GM12864 (cell line): Measurements from ENCODE around the gene IGSF21.

ENCODE experiments used
- DNase-seq: peaks from one replicate; pipeline ENCODE4 v3.0.0-alpha.2; 2011; ENCODE audit warnings: low read depth
- H3K4me3 ChIP-seq: 2 replicates; pipeline ENCODE4 v1.5.1; 2011; ENCODE audit warnings: mild to moderate bottlenecking, low read depth, low read length, control low read depth
- CTCF ChIP-seq: IDR thresholded peaks from 2 replicates; pipeline ENCODE4 v1.5.1; 2011; ENCODE audit warnings: low read depth, mild to moderate bottlenecking, moderate library complexity, low read length, control low read depth, inconsistent platforms; ENCODE audit errors: missing control alignments

Gene IGSF21

GRCh38 chr1:18182398-18183160 lies 75.0 kb downstream of the IGSF21 start:
- H3K4me3 ChIP-seq, result no peak overlapping the region
- TF ChIP-seq CTCF, result no peak
- DNase-seq, result no peak

GRCh38 chr1:18183533-18183932 lies 75.9 kb downstream of the IGSF21 start:
- no peak for TF ChIP-seq CTCF
- DNase-seq, result no peak

GRCh38 chr1:18187054-18187453 lies 79.5 kb downstream of the IGSF21 start:
- no peak for TF ChIP-seq CTCF

More at GRCh38 chr1:18183533-18183932, 75.9 kb downstream of the IGSF21 start:
- H3K4me3 ChIP-seq, result no peak overlapping the region

GRCh38 chr1:18188820-18189517 lies 81.4 kb downstream of the IGSF21 start:
- TF ChIP-seq CTCF, result no peak
- DNase-seq, result no peak
- no peak overlapping the region for H3K4me3 ChIP-seq

More at GRCh38 chr1:18187054-18187453, 79.5 kb downstream of the IGSF21 start:
- no peak for DNase-seq
- no peak overlapping the region for H3K4me3 ChIP-seq

- no peak for TF ChIP-seq CTCF
- DNase-seq, result no peak
- no peak overlapping the region for H3K4me3 ChIP-seq
Measured at GRCh38 chr1:18190598-18190997, 83.0 kb downstream of the IGSF21 start.

- TF ChIP-seq CTCF, result no peak
- no peak for DNase-seq
- H3K4me3 ChIP-seq, result no peak overlapping the region
Measured at GRCh38 chr1:18191037-18191436, 83.4 kb downstream of the IGSF21 start.
